ENCODE results near the gene IDH3A.

GRCh38 chr15:78200276-78200930 is 51.2 kb downstream of the IDH3A start:
- TF ChIP-seq CTCF (conservative IDR thresholded peaks at IDR 0.05; ENCODE audit: low read length), result no peak
- TF ChIP-seq EZH2phosphoT487 (IDR thresholded peaks at IDR 0.05; ENCODE audit: borderline replicate concordance, low read depth, low read length), result no peak
